Measurements from ENCODE around the gene BCL10.

- no peak for TF ChIP-seq CTCF (IDR thresholded peaks at IDR 0.05)
- no peak for TF ChIP-seq POLR2A (IDR thresholded peaks at IDR 0.05; ENCODE audit: low read depth)
- TF ChIP-seq POLR2AphosphoS5 (IDR thresholded peaks at IDR 0.05): no peak
Observed at GRCh38 chr1:85282424-85282823, 6.0 kb upstream of the BCL10 start.

All from esophagus muscularis mucosa (tissue), 3 donors.